Peyer's patch (tissue), 4 donors: ENCODE data around the gene ECSCR. TPM values are rescaled to one million over a fixed set of nuclear protein-coding genes. Genes with fewer than 3 reads are reported as not detected.
A peak's percentile ranks its signal among the peaks of the same experiment; 100 is the strongest.
"Not testable (repeated sequence)": the region's sequence is repeated elsewhere in the genome, so short reads cannot be mapped to it uniquely, and the experiment has no call there.

Experiments
- DNase-seq, 3 donors: peaks; one replicate each; pipeline ENCODE4 v3.0.0-alpha.2; 2017 to 2019
- H3K27ac ChIP-seq, 4 donors: fragments of 200-600 bp; sonication (generic); one replicate each; pipeline ENCODE4 v1.5.1; 2016 to 2019
- H3K27me3 ChIP-seq, 2 donors: fragments of 200-600 bp; sonication (generic); one replicate each; pipeline ENCODE4 v1.5.1; 2019
- H3K36me3 ChIP-seq, 3 donors: fragments of 200-600 bp; sonication (generic); one replicate each; pipeline ENCODE4 v1.5.1; 2016 to 2019
- H3K4me1 ChIP-seq, 4 donors: fragments of 200-600 bp; sonication (generic); one replicate each; pipeline ENCODE4 v1.5.1; 2016 to 2019
- H3K4me3 ChIP-seq, 4 donors: fragments of 200-600 bp; sonication (generic); 1 replicate in 3 of 4; 2 replicates in 1 of 4; pipeline ENCODE4 v1.5.1; 2016 to 2019; ENCODE audit warnings: mild to moderate bottlenecking in 1 of 4
- H3K9me3 ChIP-seq, 4 donors: fragments of 200-600 bp; sonication (generic); one replicate each; pipeline ENCODE4 v1.5.1; 2016 to 2019; ENCODE audit warnings: mild to moderate bottlenecking in 1 of 4
- CTCF ChIP-seq, 6 experiments: fragments of 450-650 bp in 4 of 6; fragments of 200-600 bp in 2 of 6; sonication (generic) in 1 of 6; IDR thresholded peaks; one replicate each; pipeline ENCODE4 v1.5.1; 2017 to 2019; ENCODE audit warnings: antibody characterized with exemption in 6 of 6, mild to moderate bottlenecking in 3 of 6, moderate library complexity in 1 of 6
- POLR2A ChIP-seq, 2 donors: fragments of 450-650 bp; IDR thresholded peaks; one replicate each; pipeline ENCODE4 v1.5.1; 2017; ENCODE audit warnings: antibody characterized with exemption in 2 of 2, mild to moderate bottlenecking in 2 of 2, moderate library complexity in 2 of 2
- total RNA-seq, 4 donors: library from RNA; depleted of rRNA; stranded (reverse); fragments of >200 nt; gene quantifications; one replicate each; pipeline ENCODE4 v1.1.0, GENCODE V29; 2016

The ECSCR gene
- total RNA-seq, 4 donors from 2014 or later, result 3.2 to 24.8 (median 7.9) TPM

GRCh38 chr5:139410993-139411828 is 51.3 kb downstream of the ECSCR start:
- TF ChIP-seq CTCF (IDR thresholded peaks at IDR 0.05) (no peak), POLR2A (IDR thresholded peaks at IDR 0.05) (no peak)
- H3K4me1 ChIP-seq, result peaks cover 0 to 12% (median 7%) of the 10 kb centered on the region in 4 donors
- no peaks in the 10 kb centered on the region for H3K27me3 ChIP-seq
- no peak overlapping the region for H3K4me3 ChIP-seq
- H3K27ac ChIP-seq, result no peak overlapping the region
- peak in 1 of 3 donors; percentile 29 for DNase-seq
- no peaks in the 10 kb centered on the region for H3K36me3 ChIP-seq
- no peaks in the 10 kb centered on the region for H3K9me3 ChIP-seq

- no peak for TF ChIP-seq CTCF (IDR thresholded peaks at IDR 0.05)
- no peak for TF ChIP-seq POLR2A (IDR thresholded peaks at IDR 0.05)
- Histone ChIP-seq H3K27me3 (no peaks in the 10 kb centered on the region), H3K4me1 (peaks cover 0 to 10% (median 4%) of the 10 kb centered on the region in 4 donors), H3K36me3 (no peaks in the 10 kb centered on the region), H3K9me3 (no peaks in the 10 kb centered on the region), H3K27ac (no peak overlapping the region), H3K4me3 (no peak overlapping the region)
- DNase-seq, result peak in 1 of 3 donors; percentile 14
Measured at GRCh38 chr5:139410121-139410992, 52.2 kb downstream of the ECSCR start.

GRCh38 chr5:139409116-139409515 is 53.4 kb downstream of the ECSCR start:
- DNase-seq, result peak in 1 of 3 donors; percentile 40
- H3K36me3 ChIP-seq, result not testable (repeated sequence)

GRCh38 chr5:139408191-139408590 is 54.4 kb downstream of the ECSCR start:
- Histone ChIP-seq H3K27ac (peak overlapping the region in 1 of 4 donors; percentile 42), H3K36me3 (no peaks in the 10 kb centered on the region), H3K9me3 (no peaks in the 10 kb centered on the region), H3K4me3 (no peak overlapping the region), H3K4me1 (peaks cover 0 to 8% (median 4%) of the 10 kb centered on the region in 4 donors), H3K27me3 (no peaks in the 10 kb centered on the region)
- TF ChIP-seq CTCF (IDR thresholded peaks at IDR 0.05), result no peak
- TF ChIP-seq POLR2A (IDR thresholded peaks at IDR 0.05), result no peak
- DNase-seq, result peak in 1 of 3 donors; percentile 10

More at GRCh38 chr5:139409116-139409515, 53.4 kb downstream of the ECSCR start:
- H3K4me1 ChIP-seq, H3K4me3 ChIP-seq, H3K27me3 ChIP-seq, H3K27ac ChIP-seq, H3K9me3 ChIP-seq: not testable (repeated sequence)

GRCh38 chr5:139407517-139407916 is 55.0 kb downstream of the ECSCR start:
- TF ChIP-seq POLR2A (IDR thresholded peaks at IDR 0.05) (no peak), CTCF (IDR thresholded peaks at IDR 0.05) (no peak)
- Histone ChIP-seq H3K4me1 (peaks cover 0 to 9% (median 4%) of the 10 kb centered on the region in 4 donors), H3K36me3 (no peaks in the 10 kb centered on the region), H3K4me3 (no peak overlapping the region), H3K27me3 (no peaks in the 10 kb centered on the region), H3K9me3 (no peaks in the 10 kb centered on the region), H3K27ac (peak overlapping the region in 1 of 4 donors; percentile 42)
- peak in 1 of 3 donors; percentile 13 for DNase-seq
